H9 (cell line): ENCODE measurements around the gene SLBP. TPM values are rescaled to one million over a fixed set of nuclear protein-coding genes. Genes with fewer than 3 reads are reported as not detected.

Experiments used
- DNase-seq: peaks from one replicate; pipeline ENCODE4 v3.0.0-alpha.2; 2017
- H2AFZ ChIP-seq: one replicate; pipeline ENCODE4 v1.6.1; 2013; ENCODE audit warnings: mild to moderate bottlenecking, low read length, control low read depth, moderate library complexity
- H2AK5ac ChIP-seq: 2 replicates; pipeline ENCODE4 v1.6.1; 2013; ENCODE audit warnings: low read length, control low read depth, mixed read lengths; ENCODE audit not compliant: insufficient read length
- H2BK120ac ChIP-seq: one replicate; pipeline ENCODE4 v1.6.1; 2013; ENCODE audit warnings: low read depth, mild to moderate bottlenecking, low read length, control low read depth, inconsistent platforms; ENCODE audit not compliant: poor library complexity, severe bottlenecking
- H2BK12ac ChIP-seq: 2 replicates; pipeline ENCODE4 v1.6.1; 2013; ENCODE audit warnings: low read length, control low read depth, mixed read lengths, low read depth; ENCODE audit not compliant: insufficient read length
- H2BK15ac ChIP-seq: 2 replicates; pipeline ENCODE4 v1.6.1; 2013; ENCODE audit warnings: low read depth, low read length, control low read depth
- H2BK20ac ChIP-seq: one replicate; pipeline ENCODE4 v1.6.1; 2013; ENCODE audit warnings: low read depth, mild to moderate bottlenecking, low read length, control low read depth, inconsistent platforms; ENCODE audit not compliant: poor library complexity, severe bottlenecking
- H2BK5ac ChIP-seq: 2 replicates; pipeline ENCODE4 v1.6.1; 2013; ENCODE audit warnings: low read length, control low read depth, mixed read lengths; ENCODE audit not compliant: insufficient read length
- H3K14ac ChIP-seq: 2 replicates; pipeline ENCODE4 v1.6.1; 2013; ENCODE audit warnings: low read length, control low read depth; ENCODE audit not compliant: insufficient read depth
- H3K18ac ChIP-seq: 2 replicates; pipeline ENCODE4 v1.6.1; 2013; ENCODE audit warnings: low read depth, mild to moderate bottlenecking, mixed read lengths, low read length, control low read depth; ENCODE audit not compliant: insufficient read length
- H3K23ac ChIP-seq: 2 replicates; pipeline ENCODE4 v1.6.1; 2013; ENCODE audit warnings: low read length, control low read depth, mixed read lengths, low read depth; ENCODE audit not compliant: insufficient read length
- H3K23me2 ChIP-seq: 2 replicates; pipeline ENCODE4 v1.6.1; 2013; ENCODE audit warnings: low read depth, mild to moderate bottlenecking, mixed read lengths, low read length, control low read depth; ENCODE audit not compliant: insufficient read length, poor library complexity, severe bottlenecking
- H3K27ac ChIP-seq: 2 replicates; pipeline ENCODE4 v1.5.1; 2013; ENCODE audit warnings: low read length, control low read depth, mixed read lengths, low read depth; ENCODE audit not compliant: insufficient read length
- H3K27me3 ChIP-seq: 2 replicates; pipeline ENCODE4 v1.6.1; 2013; ENCODE audit warnings: low read length, control low read depth, inconsistent platforms; ENCODE audit not compliant: insufficient read depth
- H3K4ac ChIP-seq: 2 replicates; pipeline ENCODE4 v1.6.1; 2013; ENCODE audit warnings: low read depth, mild to moderate bottlenecking, control low read depth, inconsistent platforms, low read length, moderate library complexity
- H3K4me1 ChIP-seq: 2 replicates; pipeline ENCODE4 v1.6.1; 2013; ENCODE audit warnings: low read length, control low read depth, inconsistent platforms; ENCODE audit not compliant: insufficient read depth
- H3K4me2 ChIP-seq: 2 replicates; pipeline ENCODE4 v1.6.1; 2013; ENCODE audit warnings: low read length, control low read depth, mixed read lengths; ENCODE audit not compliant: insufficient read length, insufficient read depth
- H3K56ac ChIP-seq: 2 replicates; pipeline ENCODE4 v1.6.1; 2013; ENCODE audit warnings: low read depth, mild to moderate bottlenecking, mixed read lengths, low read length, control low read depth; ENCODE audit not compliant: insufficient read length
- H3K79me1 ChIP-seq: 2 replicates; pipeline ENCODE4 v1.6.1; 2013; ENCODE audit warnings: low read depth, mild to moderate bottlenecking, moderate library complexity, low read length, control low read depth, inconsistent platforms; ENCODE audit not compliant: insufficient read depth, poor library complexity, severe bottlenecking
- H3K79me2 ChIP-seq: 2 replicates; pipeline ENCODE4 v1.6.1; 2013; ENCODE audit warnings: low read length, control low read depth, inconsistent platforms; ENCODE audit not compliant: insufficient read depth
- H3K9ac ChIP-seq: 2 replicates; pipeline ENCODE4 v1.6.1; 2013; ENCODE audit warnings: low read length, control low read depth, mixed read lengths; ENCODE audit not compliant: insufficient read length; ENCODE audit errors: extremely low read depth
- H3K9me3 ChIP-seq: one replicate; pipeline ENCODE4 v1.6.1; 2013; ENCODE audit warnings: low read depth, low read length, inconsistent platforms; ENCODE audit not compliant: control insufficient read depth
- H3T11ph ChIP-seq: one replicate; pipeline ENCODE4 v1.6.1; 2013; ENCODE audit warnings: mild to moderate bottlenecking, low read length, control low read depth, inconsistent platforms
- H4K20me1 ChIP-seq: one replicate; pipeline ENCODE4 v1.6.1; 2013; ENCODE audit not compliant: control insufficient read depth, insufficient read length, insufficient read depth
- H4K5ac ChIP-seq: 2 replicates; pipeline ENCODE4 v1.6.1; 2013; ENCODE audit warnings: low read depth, mild to moderate bottlenecking, mixed read lengths, low read length, control low read depth; ENCODE audit not compliant: insufficient read length
- H4K8ac ChIP-seq: replicated peaks from 2 replicates; pipeline ENCODE4 v1.6.1; 2013; ENCODE audit warnings: low read length, control low read depth, mixed read lengths, low read depth; ENCODE audit not compliant: insufficient read length
- H4K91ac ChIP-seq: 2 replicates; pipeline ENCODE4 v1.6.1; 2013; ENCODE audit warnings: low read depth, mild to moderate bottlenecking, moderate library complexity, mixed read lengths, low read length, control low read depth; ENCODE audit not compliant: insufficient read length
- H3K27ac Mint-ChIP-seq, 3 experiments: 2 replicates in 2 of 3; 3 replicates in 1 of 3; pipeline ENCODE4 v1.8.0; 2020 to 2021; ENCODE audit warnings: mixed read lengths in 3 of 3, mild to moderate bottlenecking in 1 of 3, moderate library complexity in 1 of 3
- H3K27me3 Mint-ChIP-seq: 2 replicates; pipeline ENCODE4 v1.8.0; 2021; ENCODE audit warnings: low read depth, mild to moderate bottlenecking, moderate library complexity, mixed read lengths
- H3K36me3 Mint-ChIP-seq, 3 experiments: 2 replicates in 2 of 3; 3 replicates in 1 of 3; pipeline ENCODE4 v1.8.0; 2020 to 2021; ENCODE audit warnings: low read depth in 3 of 3, mixed read lengths in 3 of 3; ENCODE audit not compliant: insufficient read depth in 1 of 3
- H3K4me1 Mint-ChIP-seq, 2 experiments: 2 replicates each; pipeline ENCODE4 v1.8.0; 2020; ENCODE audit warnings: mixed read lengths in 2 of 2
- H3K4me3 Mint-ChIP-seq, 2 experiments: 2 replicates in 1 of 2; 3 replicates in 1 of 2; pipeline ENCODE4 v1.8.0; 2020 to 2021; ENCODE audit warnings: mild to moderate bottlenecking in 2 of 2, mixed read lengths in 2 of 2, moderate library complexity in 1 of 2
- H3K9me3 Mint-ChIP-seq, 2 experiments: 2 replicates in 1 of 2; 3 replicates in 1 of 2; pipeline ENCODE4 v1.8.0; 2020; ENCODE audit warnings: mild to moderate bottlenecking in 2 of 2, mixed read lengths in 2 of 2, moderate library complexity in 1 of 2
- CTCF ChIP-seq: fragments of 200-600 bp; sonication (generic); conservative IDR thresholded peaks from 3 replicates; pipeline ENCODE4 v1.8.0; 2021; ENCODE audit warnings: antibody characterized with exemption, mild to moderate bottlenecking
- WGBS: extraction: QIAGEN DNeasy Blood & Tissue Kit; methylation state at CpG from one replicate; pipeline ENCODE4 v1.1.7; 2013; ENCODE audit warnings: missing lambda C conversion rate, low lambda C conversion rate, mixed read lengths; ENCODE audit not compliant: insufficient read length; ENCODE audit errors: extremely low coverage; 5-methylcytosine and 5-hydroxymethylcytosine counted together
- total RNA-seq: library from RNA; stranded (reverse); gene quantifications from 2 replicates; pipeline ENCODE4 v1.2.1, GENCODE V29; 2021

Gene SLBP
- total RNA-seq, 1 experiment from 2014 or later: 62.7 TPM

DNA sequence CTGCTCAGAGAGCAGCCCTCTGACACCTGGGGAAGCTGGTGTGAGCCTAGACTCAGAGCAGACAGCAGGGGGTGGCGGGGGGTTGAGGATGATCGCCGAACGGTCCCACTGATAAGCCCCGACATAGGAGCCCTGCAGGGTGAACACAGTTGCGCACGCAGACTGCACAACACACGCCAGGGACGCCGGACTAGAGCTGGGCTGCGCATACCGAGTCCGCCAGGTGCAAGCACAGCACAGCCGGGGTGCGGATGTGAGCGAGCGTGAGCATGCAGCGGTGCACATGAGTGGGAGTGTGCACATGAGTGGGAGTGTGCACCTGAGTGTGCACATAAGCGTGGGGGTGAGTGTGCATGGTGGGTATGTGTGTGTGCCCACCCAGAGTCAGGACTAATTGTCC lies 64.7 kb downstream of the SLBP start:
- Histone ChIP-seq H4K8ac (no peak overlapping the region), H3T11ph (no peak overlapping the region), H3K27ac (no peak overlapping the region), H3K23ac (no peak overlapping the region), H3K27me3 (no peaks in the 10 kb centered on the region), H3K23me2 (no peaks in the 10 kb centered on the region), H3K18ac (no peak overlapping the region), H3K9me3 (no peaks in the 10 kb centered on the region), H2BK120ac (no peak overlapping the region), H2BK12ac (no peak overlapping the region), H4K20me1 (no peaks in the 10 kb centered on the region), H2AK5ac (no peak overlapping the region), H2BK20ac (no peak overlapping the region), H2BK5ac (no peak overlapping the region), H4K91ac (no peak overlapping the region), H3K9ac (no peak overlapping the region), H2BK15ac (no peak overlapping the region), H3K14ac (no peak overlapping the region), H2AFZ (no peak overlapping the region), H3K79me1 (no peaks in the 10 kb centered on the region), H4K5ac (no peak overlapping the region), H3K79me2 (no peaks in the 10 kb centered on the region), H3K4me2 (no peak overlapping the region), H3K4me1 (no peaks in the 10 kb centered on the region), H3K4ac (no peak overlapping the region), H3K56ac (no peak overlapping the region)
- DNase-seq: no peak
- Mint-ChIP-seq H3K4me3 (no peak overlapping the region), H3K27me3 (no peaks in the 10 kb centered on the region), H3K27ac (no peak overlapping the region; a peak in 1 of 7 replicates), H3K9me3 (no peaks in the 10 kb centered on the region), H3K36me3 (peaks cover 0 to 4% (median 2%) of the 10 kb centered on the region in 3 experiments; a peak in 3 of 7 replicates), H3K4me1 (peaks cover 6 to 12% of the 10 kb centered on the region in 2 experiments)
- no peak for TF ChIP-seq CTCF
- no CpG with 5 or more reads among the region's 19 CpGs for WGBS
